WTC11 (cell line): ENCODE measurements around the gene ITPR1. TPM values are rescaled to one million over a fixed set of nuclear protein-coding genes. Genes with fewer than 3 reads are reported as not detected.

Source experiments
- ATAC-seq: fragments of 200-7000 bp; cut with Tn5 transposase; 2 replicates; pipeline ENCODE4 v1.10.0; 2021; ENCODE audit warnings: mild to moderate bottlenecking, moderate library complexity
- CTCF ChIA-PET: fragments of 300-600 bp; sonication (Branson Sonifier 250); formaldehyde crosslinking; loops from one replicate; lab custom pipeline; 2021; ENCODE audit warnings: antibody characterized with exemption; lab: Charles Lee
- POLR2A ChIA-PET: fragments of 350-600 bp; sonication (Branson Sonifier 250); formaldehyde crosslinking; loops from one replicate; lab custom pipeline; 2021; ENCODE audit warnings: antibody characterized with exemption; lab: Charles Lee
- DNase-seq: peaks from one replicate; pipeline ENCODE4 v3.0.0; 2021; ENCODE audit warnings: low spot score
- H3K27ac Mint-ChIP-seq: 2 replicates; pipeline ENCODE4 v1.8.0; 2021; ENCODE audit warnings: mixed read lengths
- H3K27me3 Mint-ChIP-seq: 2 replicates; pipeline ENCODE4 v1.8.0; 2021; ENCODE audit warnings: low read depth, mild to moderate bottlenecking, moderate library complexity, mixed read lengths
- H3K36me3 Mint-ChIP-seq: 2 replicates; pipeline ENCODE4 v1.8.0; 2021; ENCODE audit warnings: mixed read lengths
- H3K4me1 Mint-ChIP-seq: 2 replicates; pipeline ENCODE4 v1.8.0; 2022; ENCODE audit warnings: mixed read lengths
- H3K4me3 Mint-ChIP-seq: 2 replicates; pipeline ENCODE4 v1.8.0; 2021; ENCODE audit warnings: mild to moderate bottlenecking, moderate library complexity, mixed read lengths
- H3K9me3 Mint-ChIP-seq: 2 replicates; pipeline ENCODE4 v1.8.0; 2021; ENCODE audit warnings: mixed read lengths
- ATF2 ChIP-seq: sonication (generic); formaldehyde crosslinking; IDR thresholded peaks from 2 replicates; pipeline ENCODE4 v1.8.1; 2022; ENCODE audit warnings: low read depth, missing genetic modification reagents, borderline replicate concordance
- CREM ChIP-seq: sonication (generic); formaldehyde crosslinking; IDR thresholded peaks from 2 replicates; pipeline ENCODE4 v1.8.1; 2022; ENCODE audit warnings: mild to moderate bottlenecking, missing genetic modification reagents, moderate library complexity
- E2F4 ChIP-seq: sonication (generic); formaldehyde crosslinking; IDR thresholded peaks from 2 replicates; pipeline ENCODE4 v1.8.1; 2022; ENCODE audit warnings: low read depth, mild to moderate bottlenecking, moderate library complexity, missing genetic modification reagents, borderline replicate concordance
- EMX1 ChIP-seq: fragments of 250-450 bp; sonication (Bioruptor Pico); IDR thresholded peaks from 2 replicates; pipeline ENCODE4 v1.8.0; 2021; ENCODE audit warnings: mild to moderate bottlenecking
- FOXJ3 ChIP-seq: sonication (generic); formaldehyde crosslinking; IDR thresholded peaks from 2 replicates; pipeline ENCODE4 v1.9.0; 2021; ENCODE audit warnings: missing genetic modification reagents, mild to moderate bottlenecking, borderline replicate concordance
- PRDM15 ChIP-seq: sonication (generic); formaldehyde crosslinking; IDR thresholded peaks from 2 replicates; pipeline ENCODE4 v1.8.0; 2022; ENCODE audit warnings: missing genetic modification reagents
- SMAD3 ChIP-seq: sonication (generic); formaldehyde crosslinking; IDR thresholded peaks from 2 replicates; pipeline ENCODE4 v1.8.0; 2022; ENCODE audit warnings: missing genetic modification reagents, mild to moderate bottlenecking, borderline replicate concordance
- SP1 ChIP-seq: sonication (generic); formaldehyde crosslinking; conservative IDR thresholded peaks from 2 replicates; pipeline ENCODE4 v1.8.1; 2022; ENCODE audit warnings: missing genetic modification reagents
- USF1 ChIP-seq: sonication (generic); formaldehyde crosslinking; IDR thresholded peaks from 2 replicates; pipeline ENCODE4 v1.8.0; 2022; ENCODE audit warnings: mild to moderate bottlenecking, missing genetic modification reagents
- ZBTB21 ChIP-seq: sonication (generic); formaldehyde crosslinking; IDR thresholded peaks from 2 replicates; pipeline ENCODE4 v1.8.1; 2023; ENCODE audit warnings: mild to moderate bottlenecking, missing genetic modification reagents, borderline replicate concordance
- ZBTB43 ChIP-seq: sonication (generic); formaldehyde crosslinking; IDR thresholded peaks from 2 replicates; pipeline ENCODE4 v1.8.1; 2023; ENCODE audit warnings: mild to moderate bottlenecking, missing genetic modification reagents
- ZNF121 ChIP-seq: sonication (generic); formaldehyde crosslinking; IDR thresholded peaks from 2 replicates; pipeline ENCODE4 v1.8.0; 2023; ENCODE audit warnings: missing genetic modification reagents
- ZNF232 ChIP-seq: sonication (generic); formaldehyde crosslinking; IDR thresholded peaks from 2 replicates; pipeline ENCODE4 v1.8.0; 2022; ENCODE audit warnings: mild to moderate bottlenecking, missing genetic modification reagents
- ZNF263 ChIP-seq: sonication (generic); formaldehyde crosslinking; IDR thresholded peaks from 2 replicates; pipeline ENCODE4 v1.8.1; 2022; ENCODE audit warnings: low read depth, mild to moderate bottlenecking, moderate library complexity, missing genetic modification reagents
- total RNA-seq: library from RNA; stranded (reverse); gene quantifications from 3 replicates; pipeline ENCODE4 v1.2.3, GENCODE V29; 2021
- TF ChIP-seq, protein P1 (sequence below): sonication (generic); formaldehyde crosslinking; IDR thresholded peaks from 2 replicates; pipeline ENCODE4 v1.8.1; 2022; ENCODE audit warnings: mild to moderate bottlenecking, moderate library complexity, missing genetic modification reagents
- TF ChIP-seq, protein P2 (sequence below): fragments of 250-450 bp; sonication (Bioruptor Pico); conservative IDR thresholded peaks from 2 replicates; pipeline ENCODE4 v1.9.0; 2021; ENCODE audit warnings: mild to moderate bottlenecking

Gene ITPR1
- total RNA-seq, 1 experiment from 2014 or later = 11.8 TPM

DNA sequence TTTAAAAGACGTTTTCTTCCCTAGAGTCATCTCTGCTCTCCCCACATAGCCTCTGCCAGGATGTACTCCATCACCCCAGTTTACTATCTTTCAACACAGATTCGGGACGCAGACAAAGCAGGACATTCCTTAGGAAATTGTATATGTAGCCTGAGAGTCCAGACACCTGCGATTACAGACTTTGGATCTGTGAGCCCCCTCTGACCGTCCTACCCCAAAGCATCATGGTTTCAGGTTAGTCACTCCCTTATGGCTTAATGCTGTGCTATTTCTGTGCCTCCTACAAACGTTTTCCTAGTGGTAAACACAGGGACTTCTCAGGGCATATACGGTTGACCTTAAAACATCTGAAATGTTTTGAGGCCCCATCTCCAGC lies 252.1 kb downstream of the ITPR1 start:
- Mint-ChIP-seq H3K36me3 (no peaks in the 10 kb centered on the region), H3K27me3 (no peaks in the 10 kb centered on the region), H3K4me3 (no peak overlapping the region), H3K9me3 (no peaks in the 10 kb centered on the region), H3K27ac (no peak overlapping the region; the same call in 1 of the 2 replicates), H3K4me1 (peaks cover 6% of the 10 kb centered on the region)
- ATAC-seq = no peak
- ChIA-PET CTCF (no interaction called here), POLR2A (no interaction called here)
- no peak for TF ChIP-seq E2F4 (CRISPR knock-in tag)
- TF ChIP-seq ZBTB21 (CRISPR knock-in tag) = no peak
- TF ChIP-seq ZNF121 (CRISPR knock-in tag) = no peak
- TF ChIP-seq, protein P1, sequence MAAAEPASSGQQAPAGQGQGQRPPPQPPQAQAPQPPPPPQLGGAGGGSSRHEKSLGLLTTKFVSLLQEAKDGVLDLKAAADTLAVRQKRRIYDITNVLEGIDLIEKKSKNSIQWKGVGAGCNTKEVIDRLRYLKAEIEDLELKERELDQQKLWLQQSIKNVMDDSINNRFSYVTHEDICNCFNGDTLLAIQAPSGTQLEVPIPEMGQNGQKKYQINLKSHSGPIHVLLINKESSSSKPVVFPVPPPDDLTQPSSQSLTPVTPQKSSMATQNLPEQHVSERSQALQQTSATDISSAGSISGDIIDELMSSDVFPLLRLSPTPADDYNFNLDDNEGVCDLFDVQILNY = no peak
- TF ChIP-seq, protein P2, sequence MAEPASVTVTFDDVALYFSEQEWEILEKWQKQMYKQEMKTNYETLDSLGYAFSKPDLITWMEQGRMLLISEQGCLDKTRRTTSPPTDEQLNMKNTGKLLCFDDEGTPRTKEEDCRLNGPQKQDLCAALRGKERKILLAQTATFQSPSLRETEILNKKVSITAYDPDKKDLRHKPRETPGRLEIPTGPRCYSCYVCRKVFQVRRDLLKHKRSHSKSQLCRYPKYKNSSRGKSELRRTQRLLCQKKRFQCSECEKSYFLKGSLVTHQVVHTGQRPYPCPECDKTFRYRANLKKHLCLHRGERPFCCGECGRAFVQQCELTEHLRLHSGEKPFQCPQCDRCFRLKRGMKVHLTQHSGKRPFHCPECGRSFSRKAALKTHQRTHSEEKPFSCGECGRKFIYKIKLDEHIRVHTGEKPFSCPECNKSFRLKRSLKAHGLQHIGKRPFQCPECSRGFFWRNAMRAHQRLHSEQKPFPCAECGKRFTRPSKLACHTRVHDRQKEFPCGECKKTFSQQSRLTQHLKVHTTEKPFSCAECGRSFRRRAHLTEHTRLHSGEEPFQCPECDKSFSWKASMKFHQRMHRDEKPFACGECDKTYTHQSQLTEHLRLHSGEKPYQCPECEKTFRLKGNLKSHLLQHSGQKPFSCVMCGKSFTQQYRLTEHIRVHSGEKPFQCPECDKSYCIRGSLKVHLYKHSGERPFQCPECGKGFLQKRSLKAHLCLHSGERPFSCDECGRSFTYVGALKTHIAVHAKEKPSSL = no peak
- TF ChIP-seq FOXJ3 (CRISPR knock-in tag) = no peak
- no peak for TF ChIP-seq PRDM15 (CRISPR knock-in tag)
- TF ChIP-seq ZNF232 (CRISPR knock-in tag) = no peak
- TF ChIP-seq SP1 (CRISPR knock-in tag) = no peak
- no peak for TF ChIP-seq ZBTB43 (CRISPR knock-in tag)
- no peak for TF ChIP-seq SMAD3 (CRISPR knock-in tag)
- no peak for TF ChIP-seq ZNF263 (CRISPR knock-in tag)
- no peak for TF ChIP-seq ATF2 (CRISPR knock-in tag)
- no peak for DNase-seq

GRCh38 chr3:4746241-4746958 lies 253.3 kb downstream of the ITPR1 start:
- ChIA-PET CTCF (no interaction called here), POLR2A (no interaction called here)
- Mint-ChIP-seq H3K4me3 (no peak overlapping the region), H3K27ac (no peak overlapping the region), H3K27me3 (no peaks in the 10 kb centered on the region), H3K9me3 (no peaks in the 10 kb centered on the region), H3K4me1 (peaks cover 18% of the 10 kb centered on the region), H3K36me3 (no peaks in the 10 kb centered on the region)
- DNase-seq (no peak), ATAC-seq (no peak)
- TF ChIP-seq CREM (no peak), EMX1 (CRISPR knock-in tag) (no peak), USF1 (CRISPR knock-in tag) (no peak)
